Liver (tissue), 9 donors: ENCODE data around the gene VSNL1. TPM values are rescaled to one million over a fixed set of nuclear protein-coding genes. Genes with fewer than 3 reads are reported as not detected.
A peak's percentile ranks its signal among the peaks of the same experiment; 100 is the strongest.

ENCODE experiments used
- DNase-seq: peaks from one replicate; pipeline ENCODE4 v3.0.0-alpha.2; 2017; ENCODE audit warnings: low spot score
- H3K27ac ChIP-seq, 2 donors: one replicate each; pipeline ENCODE4 v1.7.0; 2013; ENCODE audit warnings: inconsistent platforms in 2 of 2, low read length in 2 of 2, control low read depth in 1 of 2, low read depth in 1 of 2, mild to moderate bottlenecking in 1 of 2
- H3K27me3 ChIP-seq, 4 donors: one replicate each; pipeline versions ENCODE4 v1.6.1 to v1.7.0; 2013; ENCODE audit warnings: low read length in 3 of 4, inconsistent platforms in 1 of 4, mild to moderate bottlenecking in 1 of 4, moderate library complexity in 1 of 4; ENCODE audit not compliant: control insufficient read depth in 4 of 4, insufficient read depth in 4 of 4
- H3K36me3 ChIP-seq, 4 donors: one replicate each; pipeline versions ENCODE4 v1.6.1 to v1.7.0; 2013; ENCODE audit warnings: low read length in 3 of 4, mild to moderate bottlenecking in 3 of 4, low read depth in 1 of 4, moderate library complexity in 1 of 4; ENCODE audit not compliant: control insufficient read depth in 4 of 4, insufficient read depth in 3 of 4
- H3K4me1 ChIP-seq, 4 donors: one replicate each; pipeline versions ENCODE4 v1.6.1 to v1.7.0; 2013; ENCODE audit warnings: low read length in 3 of 4, mild to moderate bottlenecking in 3 of 4, moderate library complexity in 1 of 4; ENCODE audit not compliant: control insufficient read depth in 4 of 4, insufficient read depth in 4 of 4
- H3K4me3 ChIP-seq, 3 donors: one replicate each; pipeline versions ENCODE4 v1.6.1 to v1.7.0; 2013; ENCODE audit warnings: low read length in 3 of 3, control low read depth in 1 of 3, low read depth in 1 of 3, mild to moderate bottlenecking in 1 of 3
- H3K9ac ChIP-seq, 2 donors: one replicate each; pipeline ENCODE4 v1.7.0; 2013; ENCODE audit warnings: low read length in 2 of 2, mild to moderate bottlenecking in 2 of 2, moderate library complexity in 2 of 2, control low read depth in 1 of 2, low read depth in 1 of 2
- H3K9me3 ChIP-seq, 4 donors: one replicate each; pipeline versions ENCODE4 v1.6.1 to v1.7.0; 2013; ENCODE audit warnings: low read length in 3 of 4; ENCODE audit not compliant: control insufficient read depth in 4 of 4
- EGR1 ChIP-seq, 2 donors: IDR thresholded peaks; 2 replicates each; pipeline ENCODE4 v1.6.1; 2016 to 2018; ENCODE audit warnings: antibody characterized with exemption in 2 of 2, low read depth in 2 of 2
- FOXA1 ChIP-seq: IDR thresholded peaks from 2 replicates; pipeline ENCODE4 v1.6.1; 2016; ENCODE audit warnings: antibody characterized with exemption
- FOXA2 ChIP-seq: IDR thresholded peaks from 2 replicates; pipeline ENCODE4 v1.6.1; 2016; ENCODE audit warnings: antibody characterized with exemption
- GABPA ChIP-seq, 2 donors: IDR thresholded peaks in 1 of 2; conservative IDR thresholded peaks in 1 of 2; 2 replicates each; pipeline ENCODE4 v1.6.1; 2016; ENCODE audit warnings: antibody characterized with exemption in 2 of 2, mild to moderate bottlenecking in 1 of 2, moderate library complexity in 1 of 2
- HNF4A ChIP-seq, 2 donors: conservative IDR thresholded peaks; 2 replicates each; pipeline ENCODE4 v1.6.1; 2016; ENCODE audit warnings: antibody characterized with exemption in 2 of 2, mild to moderate bottlenecking in 2 of 2
- HNF4G ChIP-seq: IDR thresholded peaks from 2 replicates; pipeline ENCODE4 v1.6.1; 2016; ENCODE audit warnings: antibody characterized with exemption
- JUND ChIP-seq, 2 donors: IDR thresholded peaks; 2 replicates each; pipeline ENCODE4 v1.6.1; 2016; ENCODE audit warnings: antibody characterized with exemption in 2 of 2
- NR2F2 ChIP-seq: IDR thresholded peaks from 2 replicates; pipeline ENCODE4 v1.6.1; 2016; ENCODE audit warnings: antibody characterized with exemption
- RAD21 ChIP-seq, 2 donors: IDR thresholded peaks; 2 replicates each; pipeline ENCODE4 v1.6.1; 2016; ENCODE audit warnings: antibody characterized with exemption in 2 of 2, mild to moderate bottlenecking in 2 of 2
- RXRA ChIP-seq, 2 donors: IDR thresholded peaks; 2 replicates each; pipeline ENCODE4 v1.6.1; 2017 to 2018; ENCODE audit warnings: antibody characterized with exemption in 2 of 2, mild to moderate bottlenecking in 1 of 2
- SP1 ChIP-seq: IDR thresholded peaks from 2 replicates; pipeline ENCODE4 v1.6.1; 2018; ENCODE audit warnings: antibody characterized with exemption, mild to moderate bottlenecking
- TAF1 ChIP-seq: conservative IDR thresholded peaks from 2 replicates; pipeline ENCODE4 v1.6.1; 2016; ENCODE audit warnings: antibody characterized with exemption, mild to moderate bottlenecking
- WGBS: extraction: QIAGEN DNeasy Blood & Tissue Kit; methylation state at CpG from one replicate; pipeline ENCODE4 v1.1.7; 2013; 5-methylcytosine and 5-hydroxymethylcytosine counted together
- polyA plus RNA-seq, 2 donors: library from polyadenylated mRNA; stranded (reverse) in 1 of 2; unstranded in 1 of 2; fragments of 200-250 nt in 1 of 2; fragments of >200 nt in 1 of 2; fragmentation: Nextera tagmentation in 1 of 2; extraction: Ambion mirVana in 1 of 2; gene quantifications; one replicate each; pipeline versions ENCODE4 v1.2.1 to v1.2.3, GENCODE V29; 2013 to 2015
- total RNA-seq, 2 donors: library from RNA; depleted of rRNA; stranded (reverse); fragments of >200 nt; gene quantifications; one replicate each; pipeline ENCODE4 v1.2.3, GENCODE V29; 2014
- TF ChIP-seq, protein P1 (sequence below): IDR thresholded peaks from 2 replicates; pipeline ENCODE4 v1.6.1; 2016; ENCODE audit warnings: antibody characterized with exemption
- TF ChIP-seq, protein P2 (sequence below): IDR thresholded peaks from 2 replicates; pipeline ENCODE4 v1.6.1; 2016; ENCODE audit warnings: antibody characterized with exemption
- TF ChIP-seq, protein P3 (sequence below): IDR thresholded peaks from 2 replicates; pipeline ENCODE4 v1.6.1; 2016; ENCODE audit warnings: antibody characterized with exemption, mild to moderate bottlenecking
- TF ChIP-seq, protein P4 (sequence below): IDR thresholded peaks from 2 replicates; pipeline ENCODE4 v1.6.1; 2016; ENCODE audit warnings: antibody characterized with exemption
- TF ChIP-seq, protein P5 (sequence below): fragments of 150-350 bp; IDR thresholded peaks from 2 replicates; pipeline ENCODE4 v1.5.1; 2017; ENCODE audit warnings: improper control_type of control experiment, low read depth, low read length; ENCODE audit not compliant: missing input control
- donor health status: healthy.
- donor health status: healthy.
- donor health status: healthy.
- donor health status: healthy.
- donor health status: healthy.

The VSNL1 gene
- total and polyA plus RNA-seq, 4 donors: 2.2 to 32.9 (median 6.3) TPM

DNA sequence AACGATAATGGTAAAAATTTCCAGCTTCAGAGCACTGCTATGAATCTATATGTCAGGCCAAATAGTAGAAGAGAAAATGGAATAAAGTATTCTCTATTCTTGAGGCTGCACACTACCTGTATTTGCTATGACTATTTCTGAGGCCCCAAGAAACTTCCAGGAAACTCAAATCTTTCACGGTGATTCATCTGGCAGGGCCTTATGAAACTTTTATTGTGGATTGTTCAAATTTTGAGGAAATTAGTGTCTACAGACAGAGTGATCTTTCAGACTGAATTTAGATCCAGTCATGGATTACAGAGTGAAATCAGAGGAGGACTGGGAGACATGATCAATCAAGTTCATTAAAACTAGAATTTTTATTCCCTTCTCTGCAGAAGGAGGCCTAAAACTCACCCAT lies 4.1 kb upstream of the VSNL1 start:
- DNase-seq: no peak
- Histone ChIP-seq H3K9me3 (no peaks in the 10 kb centered on the region), H3K4me1 (peaks cover 0 to 21% (median 6%) of the 10 kb centered on the region in 4 donors), H3K4me3 (no peak overlapping the region), H3K27ac (no peak overlapping the region), H3K9ac (no peak overlapping the region), H3K36me3 (no peaks in the 10 kb centered on the region), H3K27me3 (no peaks in the 10 kb centered on the region)
- 88% methylated on average over 2 of the region's 2 CpGs for WGBS
- TF ChIP-seq RAD21 (IDR thresholded peaks at IDR 0.05): no peak
- no peak for TF ChIP-seq FOXA2
- no peak for TF ChIP-seq HNF4G
- TF ChIP-seq SP1: no peak
- TF ChIP-seq, protein P1, sequence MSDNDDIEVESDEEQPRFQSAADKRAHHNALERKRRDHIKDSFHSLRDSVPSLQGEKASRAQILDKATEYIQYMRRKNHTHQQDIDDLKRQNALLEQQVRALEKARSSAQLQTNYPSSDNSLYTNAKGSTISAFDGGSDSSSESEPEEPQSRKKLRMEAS: no peak
- no peak for TF ChIP-seq GABPA (IDR thresholded peaks at IDR 0.05 in 1 of 2, conservative IDR thresholded peaks at IDR 0.05 in 1 of 2)
- no peak for TF ChIP-seq HNF4A (conservative IDR thresholded peaks at IDR 0.05)
- no peak for TF ChIP-seq TAF1
- TF ChIP-seq, protein P2, sequence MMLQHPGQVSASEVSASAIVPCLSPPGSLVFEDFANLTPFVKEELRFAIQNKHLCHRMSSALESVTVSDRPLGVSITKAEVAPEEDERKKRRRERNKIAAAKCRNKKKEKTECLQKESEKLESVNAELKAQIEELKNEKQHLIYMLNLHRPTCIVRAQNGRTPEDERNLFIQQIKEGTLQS: no peak
- TF ChIP-seq, protein P3, sequence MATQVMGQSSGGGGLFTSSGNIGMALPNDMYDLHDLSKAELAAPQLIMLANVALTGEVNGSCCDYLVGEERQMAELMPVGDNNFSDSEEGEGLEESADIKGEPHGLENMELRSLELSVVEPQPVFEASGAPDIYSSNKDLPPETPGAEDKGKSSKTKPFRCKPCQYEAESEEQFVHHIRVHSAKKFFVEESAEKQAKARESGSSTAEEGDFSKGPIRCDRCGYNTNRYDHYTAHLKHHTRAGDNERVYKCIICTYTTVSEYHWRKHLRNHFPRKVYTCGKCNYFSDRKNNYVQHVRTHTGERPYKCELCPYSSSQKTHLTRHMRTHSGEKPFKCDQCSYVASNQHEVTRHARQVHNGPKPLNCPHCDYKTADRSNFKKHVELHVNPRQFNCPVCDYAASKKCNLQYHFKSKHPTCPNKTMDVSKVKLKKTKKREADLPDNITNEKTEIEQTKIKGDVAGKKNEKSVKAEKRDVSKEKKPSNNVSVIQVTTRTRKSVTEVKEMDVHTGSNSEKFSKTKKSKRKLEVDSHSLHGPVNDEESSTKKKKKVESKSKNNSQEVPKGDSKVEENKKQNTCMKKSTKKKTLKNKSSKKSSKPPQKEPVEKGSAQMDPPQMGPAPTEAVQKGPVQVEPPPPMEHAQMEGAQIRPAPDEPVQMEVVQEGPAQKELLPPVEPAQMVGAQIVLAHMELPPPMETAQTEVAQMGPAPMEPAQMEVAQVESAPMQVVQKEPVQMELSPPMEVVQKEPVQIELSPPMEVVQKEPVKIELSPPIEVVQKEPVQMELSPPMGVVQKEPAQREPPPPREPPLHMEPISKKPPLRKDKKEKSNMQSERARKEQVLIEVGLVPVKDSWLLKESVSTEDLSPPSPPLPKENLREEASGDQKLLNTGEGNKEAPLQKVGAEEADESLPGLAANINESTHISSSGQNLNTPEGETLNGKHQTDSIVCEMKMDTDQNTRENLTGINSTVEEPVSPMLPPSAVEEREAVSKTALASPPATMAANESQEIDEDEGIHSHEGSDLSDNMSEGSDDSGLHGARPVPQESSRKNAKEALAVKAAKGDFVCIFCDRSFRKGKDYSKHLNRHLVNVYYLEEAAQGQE: no peak
- no peak for TF ChIP-seq NR2F2
- no peak for TF ChIP-seq FOXA1
- no peak for TF ChIP-seq RXRA (IDR thresholded peaks at IDR 0.05)
- TF ChIP-seq, protein P4, sequence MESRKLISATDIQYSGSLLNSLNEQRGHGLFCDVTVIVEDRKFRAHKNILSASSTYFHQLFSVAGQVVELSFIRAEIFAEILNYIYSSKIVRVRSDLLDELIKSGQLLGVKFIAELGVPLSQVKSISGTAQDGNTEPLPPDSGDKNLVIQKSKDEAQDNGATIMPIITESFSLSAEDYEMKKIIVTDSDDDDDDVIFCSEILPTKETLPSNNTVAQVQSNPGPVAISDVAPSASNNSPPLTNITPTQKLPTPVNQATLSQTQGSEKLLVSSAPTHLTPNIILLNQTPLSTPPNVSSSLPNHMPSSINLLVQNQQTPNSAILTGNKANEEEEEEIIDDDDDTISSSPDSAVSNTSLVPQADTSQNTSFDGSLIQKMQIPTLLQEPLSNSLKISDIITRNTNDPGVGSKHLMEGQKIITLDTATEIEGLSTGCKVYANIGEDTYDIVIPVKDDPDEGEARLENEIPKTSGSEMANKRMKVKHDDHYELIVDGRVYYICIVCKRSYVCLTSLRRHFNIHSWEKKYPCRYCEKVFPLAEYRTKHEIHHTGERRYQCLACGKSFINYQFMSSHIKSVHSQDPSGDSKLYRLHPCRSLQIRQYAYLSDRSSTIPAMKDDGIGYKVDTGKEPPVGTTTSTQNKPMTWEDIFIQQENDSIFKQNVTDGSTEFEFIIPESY: no peak
- no peak for TF ChIP-seq EGR1 (IDR thresholded peaks at IDR 0.05; ENCODE audit: low read depth in 2 of 2)
- no peak for TF ChIP-seq JUND (IDR thresholded peaks at IDR 0.05)

DNA sequence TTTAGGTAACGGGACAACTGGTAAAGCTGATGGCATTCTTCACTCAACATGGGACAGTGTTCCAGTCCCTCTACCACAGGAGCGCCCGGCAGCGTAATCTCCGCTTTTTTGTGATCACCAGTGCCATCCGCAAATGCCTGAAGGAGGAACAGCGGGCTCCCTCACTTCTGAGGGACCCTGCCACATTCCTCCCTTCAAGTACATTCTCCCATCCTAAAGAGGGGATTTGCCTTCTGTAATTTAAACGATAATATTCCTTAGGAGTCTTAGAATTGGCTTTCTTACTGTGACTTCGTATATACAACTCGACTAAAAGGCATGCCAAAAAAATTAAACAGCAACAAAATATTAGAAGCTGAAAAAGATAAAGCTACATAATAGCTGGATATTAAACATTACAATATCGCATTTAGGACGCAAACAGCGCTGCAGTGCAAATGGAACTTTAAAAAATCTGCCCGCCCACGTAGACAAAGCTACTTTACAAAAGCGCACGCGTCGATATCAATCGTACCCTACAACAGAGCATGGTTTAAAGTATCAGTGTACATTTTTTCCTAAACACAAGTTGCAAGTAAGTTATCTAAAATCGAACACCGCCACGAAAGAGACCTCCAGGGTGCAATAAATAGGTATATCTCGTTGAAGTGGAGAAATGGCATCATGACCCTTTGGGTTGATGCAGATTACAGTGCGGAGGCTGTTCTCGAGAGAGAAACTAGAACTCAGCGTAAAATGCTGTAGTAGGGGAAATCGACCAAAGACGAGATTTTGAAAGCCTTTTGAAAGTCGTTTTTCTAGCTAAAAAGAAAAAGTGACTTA lies 2.3 kb upstream of the VSNL1 start:
- peak overlapping the region; percentile 92 to 95 for H3K27ac ChIP-seq
- no peaks in the 10 kb centered on the region for H3K27me3 ChIP-seq
- no peaks in the 10 kb centered on the region for H3K9me3 ChIP-seq
- TF ChIP-seq, protein P4: no peak
- TF ChIP-seq RXRA (IDR thresholded peaks at IDR 0.05) (no peak), RAD21 (IDR thresholded peaks at IDR 0.05) (peak in 1 of 2 donors; percentile 21), NR2F2 (no peak), EGR1 (IDR thresholded peaks at IDR 0.05; ENCODE audit: low read depth in 2 of 2) (peak; percentile 30 to 42), FOXA2 (no peak)
- TF ChIP-seq, protein P1: no peak
- TF ChIP-seq, protein P5, sequence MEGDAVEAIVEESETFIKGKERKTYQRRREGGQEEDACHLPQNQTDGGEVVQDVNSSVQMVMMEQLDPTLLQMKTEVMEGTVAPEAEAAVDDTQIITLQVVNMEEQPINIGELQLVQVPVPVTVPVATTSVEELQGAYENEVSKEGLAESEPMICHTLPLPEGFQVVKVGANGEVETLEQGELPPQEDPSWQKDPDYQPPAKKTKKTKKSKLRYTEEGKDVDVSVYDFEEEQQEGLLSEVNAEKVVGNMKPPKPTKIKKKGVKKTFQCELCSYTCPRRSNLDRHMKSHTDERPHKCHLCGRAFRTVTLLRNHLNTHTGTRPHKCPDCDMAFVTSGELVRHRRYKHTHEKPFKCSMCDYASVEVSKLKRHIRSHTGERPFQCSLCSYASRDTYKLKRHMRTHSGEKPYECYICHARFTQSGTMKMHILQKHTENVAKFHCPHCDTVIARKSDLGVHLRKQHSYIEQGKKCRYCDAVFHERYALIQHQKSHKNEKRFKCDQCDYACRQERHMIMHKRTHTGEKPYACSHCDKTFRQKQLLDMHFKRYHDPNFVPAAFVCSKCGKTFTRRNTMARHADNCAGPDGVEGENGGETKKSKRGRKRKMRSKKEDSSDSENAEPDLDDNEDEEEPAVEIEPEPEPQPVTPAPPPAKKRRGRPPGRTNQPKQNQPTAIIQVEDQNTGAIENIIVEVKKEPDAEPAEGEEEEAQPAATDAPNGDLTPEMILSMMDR: no peak

More for the DNA sequence above, 2.3 kb upstream of the VSNL1 start:
- DNase-seq: no peak
- Histone ChIP-seq H3K36me3 (no peaks in the 10 kb centered on the region), H3K4me3 (peak overlapping the region; percentile 65 to 92 (median 69)), H3K4me1 (peaks cover 0 to 38% (median 13%) of the 10 kb centered on the region in 4 donors), H3K9ac (peak overlapping the region; percentile 43 to 89)
- 1% methylated on average over 30 of the region's 30 CpGs for WGBS
